ENCODE results near the gene CDRT15L2.
"Not testable (repeated sequence)": the region's sequence is repeated elsewhere in the genome, so short reads cannot be mapped to it uniquely, and the experiment has no call there.

CDRT15L2 gene

DNA sequence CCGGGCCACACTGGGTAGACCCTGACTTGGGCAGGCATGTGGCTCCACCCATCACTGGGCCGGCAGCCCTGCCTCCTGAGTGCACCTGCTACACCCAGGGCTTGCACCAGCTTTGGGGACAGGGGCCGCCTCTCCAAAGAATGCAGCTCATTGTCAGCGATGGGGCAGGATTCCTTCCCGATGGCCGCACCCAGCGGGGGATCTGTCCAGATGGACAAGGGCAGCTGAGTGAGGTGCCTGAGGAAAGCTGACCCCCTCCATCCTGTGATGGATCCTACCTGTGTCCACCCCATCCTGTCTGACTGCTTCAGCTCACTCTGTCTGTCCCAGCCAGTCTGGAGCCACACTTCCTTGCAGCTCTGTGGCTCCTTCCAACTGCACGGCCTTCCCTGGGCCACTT, 10.9 kb upstream of the CDRT15L2 start:
- not testable (repeated sequence) for H3K4me1 ChIP-seq (ENCODE audit: insufficient read depth, low read length, poor library complexity, severe bottlenecking); H3K4me2 ChIP-seq (ENCODE audit: low read depth, low read length, poor library complexity, severe bottlenecking); H3K27me3 ChIP-seq (ENCODE audit: insufficient read depth, low read length, poor library complexity, severe bottlenecking)

DNA sequence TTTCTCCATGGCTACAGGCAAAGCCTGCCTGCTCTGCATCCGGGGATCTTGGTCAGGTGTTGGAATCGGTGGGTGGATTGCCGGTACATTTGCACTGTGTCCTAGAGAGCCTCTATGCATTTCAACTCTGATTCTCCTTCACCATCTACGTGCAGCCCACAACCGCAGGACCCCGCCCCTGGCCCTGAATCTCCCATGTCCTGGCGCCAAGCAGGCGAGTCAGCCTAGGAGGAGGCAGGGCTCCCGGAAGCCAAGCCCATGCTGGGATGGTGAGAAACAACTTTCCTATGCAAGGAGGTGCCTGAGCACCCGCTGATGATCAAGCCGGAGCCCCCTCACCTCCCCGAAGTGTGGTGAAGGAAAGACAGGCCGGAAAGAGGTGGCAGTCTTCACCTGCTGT, 7.9 kb upstream of the CDRT15L2 start:
- H3K4me1 ChIP-seq (ENCODE audit: insufficient read depth, low read length, poor library complexity, severe bottlenecking); H3K9me3 ChIP-seq (ENCODE audit: insufficient read depth, low read depth, low read length); H4K20me1 ChIP-seq (ENCODE audit: insufficient read depth, low read length, poor library complexity, severe bottlenecking); H3K9me2 ChIP-seq (replicated peaks; ENCODE audit: low read depth, low read length); H3K36me3 ChIP-seq (ENCODE audit: insufficient read depth, low read length); H3F3A ChIP-seq (ENCODE audit: low read depth); H2AFZ ChIP-seq (ENCODE audit: low read length); H3K9ac ChIP-seq (ENCODE audit: low read depth, low read length, poor library complexity, severe bottlenecking); H3K4me3 ChIP-seq (ENCODE audit: low read length, poor library complexity, severe bottlenecking); H3K4me2 ChIP-seq (ENCODE audit: low read depth, low read length, poor library complexity, severe bottlenecking); H3K27me3 ChIP-seq (ENCODE audit: insufficient read depth, low read length, poor library complexity, severe bottlenecking); H3K79me2 ChIP-seq (ENCODE audit: insufficient read depth, low read length): not testable (repeated sequence)

More for the DNA sequence above, 10.9 kb upstream of the CDRT15L2 start:
- not testable (repeated sequence) for H3F3A ChIP-seq (ENCODE audit: low read depth); H4K20me1 ChIP-seq (ENCODE audit: insufficient read depth, low read length, poor library complexity, severe bottlenecking); H3K36me3 ChIP-seq (ENCODE audit: insufficient read depth, low read length); H3K4me3 ChIP-seq (ENCODE audit: low read length, poor library complexity, severe bottlenecking); H3K9me3 ChIP-seq (ENCODE audit: insufficient read depth, low read depth, low read length); H3K9me2 ChIP-seq (replicated peaks; ENCODE audit: low read depth, low read length); H3K79me2 ChIP-seq (ENCODE audit: insufficient read depth, low read length); H3K9ac ChIP-seq (ENCODE audit: low read depth, low read length, poor library complexity, severe bottlenecking); H2AFZ ChIP-seq (ENCODE audit: low read length)

DNA sequence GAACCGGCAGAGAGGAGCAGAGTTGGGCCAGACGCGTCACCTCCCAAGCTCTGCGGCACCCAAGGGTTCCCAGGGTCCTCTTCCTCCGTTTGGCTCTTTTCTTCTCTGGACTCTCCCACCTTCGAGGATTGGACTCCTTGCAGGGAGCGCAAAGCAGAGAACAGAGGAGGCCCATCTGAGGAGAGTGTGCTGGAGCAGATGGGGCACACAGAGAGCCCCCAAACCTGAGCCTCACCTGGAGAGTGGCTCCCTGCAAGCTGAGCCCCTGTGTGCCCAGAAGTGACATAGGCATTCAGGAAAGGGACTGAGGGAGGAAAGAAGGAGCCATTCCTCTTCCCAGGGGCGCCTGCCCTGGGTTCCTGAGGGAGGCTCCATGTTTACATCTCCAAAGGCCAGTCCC, 6.3 kb upstream of the CDRT15L2 start:
- H3K27me3 ChIP-seq (ENCODE audit: insufficient read depth, low read length, poor library complexity, severe bottlenecking); H3K4me2 ChIP-seq (ENCODE audit: low read depth, low read length, poor library complexity, severe bottlenecking): not testable (repeated sequence)

GRCh38 chr17:20575071-20575470, 4.5 kb upstream of the CDRT15L2 start:
- not testable (repeated sequence) for H3K36me3 ChIP-seq (ENCODE audit: insufficient read depth, low read length); H3K4me1 ChIP-seq (ENCODE audit: insufficient read depth, low read length, poor library complexity, severe bottlenecking); H3K4me2 ChIP-seq (ENCODE audit: low read depth, low read length, poor library complexity, severe bottlenecking); H3K9ac ChIP-seq (ENCODE audit: low read depth, low read length, poor library complexity, severe bottlenecking); H3K9me2 ChIP-seq (replicated peaks; ENCODE audit: low read depth, low read length); H4K20me1 ChIP-seq (ENCODE audit: insufficient read depth, low read length, poor library complexity, severe bottlenecking); H3K4me3 ChIP-seq (ENCODE audit: low read length, poor library complexity, severe bottlenecking); H3F3A ChIP-seq (ENCODE audit: low read depth); H3K9me3 ChIP-seq (ENCODE audit: insufficient read depth, low read depth, low read length); H3K79me2 ChIP-seq (ENCODE audit: insufficient read depth, low read length); H3K27me3 ChIP-seq (ENCODE audit: insufficient read depth, low read length, poor library complexity, severe bottlenecking); H2AFZ ChIP-seq (ENCODE audit: low read length)

More for the DNA sequence above, 6.3 kb upstream of the CDRT15L2 start:
- H3K9ac ChIP-seq (ENCODE audit: low read depth, low read length, poor library complexity, severe bottlenecking); H3K4me3 ChIP-seq (ENCODE audit: low read length, poor library complexity, severe bottlenecking); H3K36me3 ChIP-seq (ENCODE audit: insufficient read depth, low read length); H3F3A ChIP-seq (ENCODE audit: low read depth); H4K20me1 ChIP-seq (ENCODE audit: insufficient read depth, low read length, poor library complexity, severe bottlenecking); H2AFZ ChIP-seq (ENCODE audit: low read length); H3K9me3 ChIP-seq (ENCODE audit: insufficient read depth, low read depth, low read length); H3K79me2 ChIP-seq (ENCODE audit: insufficient read depth, low read length); H3K4me1 ChIP-seq (ENCODE audit: insufficient read depth, low read length, poor library complexity, severe bottlenecking); H3K9me2 ChIP-seq (replicated peaks; ENCODE audit: low read depth, low read length): not testable (repeated sequence)

GRCh38 chr17:20583891-20584577, 4.5 kb downstream of the CDRT15L2 start:
- not testable (repeated sequence) for H3F3A ChIP-seq (ENCODE audit: low read depth); H4K20me1 ChIP-seq (ENCODE audit: insufficient read depth, low read length, poor library complexity, severe bottlenecking); H3K36me3 ChIP-seq (ENCODE audit: insufficient read depth, low read length); H3K4me3 ChIP-seq (ENCODE audit: low read length, poor library complexity, severe bottlenecking); H3K27me3 ChIP-seq (ENCODE audit: insufficient read depth, low read length, poor library complexity, severe bottlenecking); H3K79me2 ChIP-seq (ENCODE audit: insufficient read depth, low read length); H3K9me2 ChIP-seq (replicated peaks; ENCODE audit: low read depth, low read length); H3K9me3 ChIP-seq (ENCODE audit: insufficient read depth, low read depth, low read length); H3K4me1 ChIP-seq (ENCODE audit: insufficient read depth, low read length, poor library complexity, severe bottlenecking); H3K4me2 ChIP-seq (ENCODE audit: low read depth, low read length, poor library complexity, severe bottlenecking); H2AFZ ChIP-seq (ENCODE audit: low read length); H3K9ac ChIP-seq (ENCODE audit: low read depth, low read length, poor library complexity, severe bottlenecking)

DNA sequence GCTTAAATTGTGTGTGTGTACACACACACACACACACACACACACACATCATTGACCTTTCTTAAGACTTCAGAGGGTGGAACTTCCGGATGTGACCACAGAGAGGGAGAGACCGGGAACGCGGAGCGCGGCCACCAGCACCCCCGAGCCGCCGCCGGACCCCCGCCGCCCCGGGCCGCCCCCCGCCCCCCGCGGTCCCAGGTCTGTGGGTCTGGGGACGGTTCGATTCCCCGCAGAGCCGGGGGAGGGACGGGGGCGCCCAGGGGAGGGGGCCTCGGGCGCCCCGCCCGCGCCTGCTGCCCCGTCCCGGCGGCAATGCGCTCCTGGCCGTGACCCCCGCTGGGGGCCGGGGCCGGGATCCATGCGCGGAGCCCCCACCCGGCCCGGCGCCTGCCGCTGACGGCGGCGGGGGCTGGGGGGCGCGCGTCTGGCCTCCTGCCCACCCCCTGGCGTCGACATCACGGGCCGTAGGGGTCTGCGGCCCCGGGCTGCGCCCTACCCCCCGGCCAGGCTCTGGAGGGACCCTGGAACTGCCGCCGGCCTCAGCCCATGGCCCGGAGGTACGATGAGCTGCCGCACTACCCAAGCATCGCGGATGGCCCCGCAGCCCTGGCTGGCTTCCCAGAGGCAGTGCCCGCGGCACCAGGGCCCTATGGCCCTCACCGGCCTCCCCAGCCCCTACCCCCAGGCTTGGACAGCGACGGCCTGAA, 9.4 kb downstream of the CDRT15L2 start:
- H3K4me3 ChIP-seq (ENCODE audit: low read length, poor library complexity, severe bottlenecking); H3K9me3 ChIP-seq (ENCODE audit: insufficient read depth, low read depth, low read length); H3K9ac ChIP-seq (ENCODE audit: low read depth, low read length, poor library complexity, severe bottlenecking); H4K20me1 ChIP-seq (ENCODE audit: insufficient read depth, low read length, poor library complexity, severe bottlenecking); H3K27me3 ChIP-seq (ENCODE audit: insufficient read depth, low read length, poor library complexity, severe bottlenecking); H3K4me2 ChIP-seq (ENCODE audit: low read depth, low read length, poor library complexity, severe bottlenecking); H3F3A ChIP-seq (ENCODE audit: low read depth); H2AFZ ChIP-seq (ENCODE audit: low read length); H3K36me3 ChIP-seq (ENCODE audit: insufficient read depth, low read length); H3K9me2 ChIP-seq (replicated peaks; ENCODE audit: low read depth, low read length); H3K4me1 ChIP-seq (ENCODE audit: insufficient read depth, low read length, poor library complexity, severe bottlenecking); H3K79me2 ChIP-seq (ENCODE audit: insufficient read depth, low read length): not testable (repeated sequence)

DNA sequence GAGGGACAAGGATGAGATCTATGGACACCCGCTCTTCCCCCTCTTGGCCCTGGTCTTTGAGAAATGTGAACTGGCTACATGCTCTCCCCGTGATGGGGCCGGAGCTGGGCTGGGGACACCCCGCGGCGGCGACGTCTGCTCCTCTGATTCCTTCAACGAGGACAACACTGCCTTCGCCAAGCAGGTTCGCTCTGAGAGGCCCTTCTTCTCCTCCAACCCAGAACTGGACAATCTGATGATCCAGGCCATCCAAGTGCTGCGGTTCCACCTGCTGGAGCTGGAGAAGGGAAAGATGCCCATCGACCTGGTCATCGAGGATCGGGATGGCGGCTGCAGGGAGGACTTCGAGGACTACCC, 9.9 kb downstream of the CDRT15L2 start:
- H3K4me2 ChIP-seq (ENCODE audit: low read depth, low read length, poor library complexity, severe bottlenecking); H3K9ac ChIP-seq (ENCODE audit: low read depth, low read length, poor library complexity, severe bottlenecking); H3K9me3 ChIP-seq (ENCODE audit: insufficient read depth, low read depth, low read length); H2AFZ ChIP-seq (ENCODE audit: low read length); H3K4me1 ChIP-seq (ENCODE audit: insufficient read depth, low read length, poor library complexity, severe bottlenecking); H4K20me1 ChIP-seq (ENCODE audit: insufficient read depth, low read length, poor library complexity, severe bottlenecking); H3K4me3 ChIP-seq (ENCODE audit: low read length, poor library complexity, severe bottlenecking); H3F3A ChIP-seq (ENCODE audit: low read depth); H3K79me2 ChIP-seq (ENCODE audit: insufficient read depth, low read length); H3K36me3 ChIP-seq (ENCODE audit: insufficient read depth, low read length); H3K9me2 ChIP-seq (replicated peaks; ENCODE audit: low read depth, low read length); H3K27me3 ChIP-seq (ENCODE audit: insufficient read depth, low read length, poor library complexity, severe bottlenecking): not testable (repeated sequence)

Measured in Loucy (cell line).